ENCODE measurements around the gene DNAH7. TPM values are rescaled to one million over a fixed set of nuclear protein-coding genes. Genes with fewer than 3 reads are reported as not detected.

The DNAH7 gene
- total and polyA plus RNA-seq, 9 of the 15 experiments (the other 6 are each of a cell fraction or from before 2014, with no cell fraction given), result 0.03 to 0.42 (median 0.18) TPM

DNA sequence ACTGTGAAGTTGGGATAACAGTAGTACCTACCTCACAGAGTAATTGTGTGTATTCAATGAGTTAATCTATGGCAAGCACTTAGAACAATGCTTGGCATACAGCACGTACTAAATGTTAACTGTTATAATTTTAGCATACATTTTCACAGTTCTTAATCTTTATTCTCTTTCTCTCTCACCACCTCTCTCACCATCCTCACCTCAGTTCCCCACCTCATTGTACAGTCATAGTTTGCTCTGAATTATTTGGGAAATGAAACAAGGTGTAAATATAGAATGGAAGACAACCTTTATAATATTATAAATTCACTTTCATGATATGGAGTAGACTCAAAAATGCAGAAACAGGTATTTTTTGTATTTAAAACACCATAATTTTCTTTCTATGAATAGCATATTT lies 40.0 kb upstream of the DNAH7 start:
- CTCF ChIA-PET (ENCODE audit: low intra/inter-chr PET ratio), result no interaction called here
- no peaks in the 10 kb centered on the region for H3K9me1 ChIP-seq (ENCODE audit: control insufficient read depth, insufficient read depth, low read length)
- no peak overlapping the region for H3K4me2 ChIP-seq (ENCODE audit: insufficient read depth, low read length)
- intact Hi-C loops (cut with micrococcal nuclease), result no loop called here
- peaks cover 0 to 10% of the 10 kb centered on the region in 2 experiments; a peak in 1 of 5 replicates for H3K4me1 ChIP-seq (replicated peaks in 1 of 2; ENCODE audit: control insufficient read depth in 2 of 2, insufficient read depth in 2 of 2, low read length in 2 of 2)
- FAIRE-seq (no peak), ATAC-seq (no peak), DNase-seq (ENCODE audit: extremely low read depth in 1 of 4, low spot score in 3 of 4) (no peak)
- H3K4me3 ChIP-seq, result no peak overlapping the region
- no peak overlapping the region for H2AFZ ChIP-seq (ENCODE audit: low read depth, low read length)
- POLR2A ChIA-PET, result no interaction called here
- no peak overlapping the region for H3K27ac ChIP-seq (ENCODE audit: extremely low read depth, low read depth, low read length)
- no peak overlapping the region for H3K9ac ChIP-seq (ENCODE audit: insufficient read depth in 1 of 2, low read depth in 2 of 2, low read length in 2 of 2)
- no peaks in the 10 kb centered on the region for H3K9me3 ChIP-seq (replicated peaks; ENCODE audit: control insufficient read depth, insufficient read depth, low read depth, low read length)
- H3K27me3 ChIP-seq (ENCODE audit: control insufficient read depth in 2 of 2, insufficient read depth in 2 of 2, low read length in 2 of 2), result no peaks in the 10 kb centered on the region
- H3K79me2 ChIP-seq (ENCODE audit: control insufficient read depth, insufficient read depth, low read length), result no peaks in the 10 kb centered on the region
- no TSS peak for BruUV-seq (replicated peaks)
- TF ChIP-seq ZNF311 (CRISPR knock-in tag; IDR thresholded peaks at IDR 0.05) (no peak), FOXJ3 (CRISPR knock-in tag; IDR thresholded peaks at IDR 0.05) (no peak), SMAD4 (CRISPR knock-in tag; conservative IDR thresholded peaks at IDR 0.05) (no peak), ZFX (CRISPR knock-in tag; IDR thresholded peaks at IDR 0.05) (no peak), ZNF436 (CRISPR knock-in tag; IDR thresholded peaks at IDR 0.05) (no peak)
- TF ChIP-seq, protein P1, sequence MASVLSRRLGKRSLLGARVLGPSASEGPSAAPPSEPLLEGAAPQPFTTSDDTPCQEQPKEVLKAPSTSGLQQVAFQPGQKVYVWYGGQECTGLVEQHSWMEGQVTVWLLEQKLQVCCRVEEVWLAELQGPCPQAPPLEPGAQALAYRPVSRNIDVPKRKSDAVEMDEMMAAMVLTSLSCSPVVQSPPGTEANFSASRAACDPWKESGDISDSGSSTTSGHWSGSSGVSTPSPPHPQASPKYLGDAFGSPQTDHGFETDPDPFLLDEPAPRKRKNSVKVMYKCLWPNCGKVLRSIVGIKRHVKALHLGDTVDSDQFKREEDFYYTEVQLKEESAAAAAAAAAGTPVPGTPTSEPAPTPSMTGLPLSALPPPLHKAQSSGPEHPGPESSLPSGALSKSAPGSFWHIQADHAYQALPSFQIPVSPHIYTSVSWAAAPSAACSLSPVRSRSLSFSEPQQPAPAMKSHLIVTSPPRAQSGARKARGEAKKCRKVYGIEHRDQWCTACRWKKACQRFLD (CRISPR knock-in tag; IDR thresholded peaks at IDR 0.05), result no peak
- TF ChIP-seq, protein P2, sequence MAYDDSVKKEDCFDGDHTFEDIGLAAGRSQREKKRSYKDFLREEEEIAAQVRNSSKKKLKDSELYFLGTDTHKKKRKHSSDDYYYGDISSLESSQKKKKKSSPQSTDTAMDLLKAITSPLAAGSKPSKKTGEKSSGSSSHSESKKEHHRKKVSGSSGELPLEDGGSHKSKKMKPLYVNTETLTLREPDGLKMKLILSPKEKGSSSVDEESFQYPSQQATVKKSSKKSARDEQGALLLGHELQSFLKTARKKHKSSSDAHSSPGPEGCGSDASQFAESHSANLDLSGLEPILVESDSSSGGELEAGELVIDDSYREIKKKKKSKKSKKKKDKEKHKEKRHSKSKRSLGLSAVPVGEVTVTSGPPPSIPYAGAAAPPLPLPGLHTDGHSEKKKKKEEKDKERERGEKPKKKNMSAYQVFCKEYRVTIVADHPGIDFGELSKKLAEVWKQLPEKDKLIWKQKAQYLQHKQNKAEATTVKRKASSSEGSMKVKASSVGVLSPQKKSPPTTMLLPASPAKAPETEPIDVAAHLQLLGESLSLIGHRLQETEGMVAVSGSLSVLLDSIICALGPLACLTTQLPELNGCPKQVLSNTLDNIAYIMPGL (CRISPR knock-in tag; IDR thresholded peaks at IDR 0.05), result no peak
- in situ Hi-C loops (cut with MboI), result no loop called here
- WGBS (ENCODE audit: insufficient coverage, low coverage, missing lambda C conversion rate), result 69% methylated on average over 1 of the region's 1 CpG
- no peaks in the 10 kb centered on the region for H4K20me1 ChIP-seq (replicated peaks; ENCODE audit: control insufficient read depth, insufficient read depth, low read length)
- no peaks in the 10 kb centered on the region for H3K36me3 ChIP-seq (ENCODE audit: control insufficient read depth, insufficient read depth, low read length)

Data from K562 (cell line).